ENCODE results near the gene LYPD1. TPM values are rescaled to one million over a fixed set of nuclear protein-coding genes. Genes with fewer than 3 reads are reported as not detected.

Gene LYPD1
- total and polyA plus RNA-seq, 8 donors = 0.53 to 5.6 (median 1.3) TPM

GRCh38 chr2:132606649-132607048 is 63.4 kb downstream of the LYPD1 start:
- Histone ChIP-seq H3K9me3 (no peaks in the 10 kb centered on the region), H3K4me3 (no peak overlapping the region), H3K27me3 (no peaks in the 10 kb centered on the region), H3K27ac (no peak overlapping the region), H3K36me3 (no peaks in the 10 kb centered on the region), H3K4me1 (no peaks in the 10 kb centered on the region)
- ATAC-seq (no peak), DNase-seq (no peak)
- intact Hi-C loops (cut with DNase I) = no loop called here
- TF ChIP-seq, protein P1, sequence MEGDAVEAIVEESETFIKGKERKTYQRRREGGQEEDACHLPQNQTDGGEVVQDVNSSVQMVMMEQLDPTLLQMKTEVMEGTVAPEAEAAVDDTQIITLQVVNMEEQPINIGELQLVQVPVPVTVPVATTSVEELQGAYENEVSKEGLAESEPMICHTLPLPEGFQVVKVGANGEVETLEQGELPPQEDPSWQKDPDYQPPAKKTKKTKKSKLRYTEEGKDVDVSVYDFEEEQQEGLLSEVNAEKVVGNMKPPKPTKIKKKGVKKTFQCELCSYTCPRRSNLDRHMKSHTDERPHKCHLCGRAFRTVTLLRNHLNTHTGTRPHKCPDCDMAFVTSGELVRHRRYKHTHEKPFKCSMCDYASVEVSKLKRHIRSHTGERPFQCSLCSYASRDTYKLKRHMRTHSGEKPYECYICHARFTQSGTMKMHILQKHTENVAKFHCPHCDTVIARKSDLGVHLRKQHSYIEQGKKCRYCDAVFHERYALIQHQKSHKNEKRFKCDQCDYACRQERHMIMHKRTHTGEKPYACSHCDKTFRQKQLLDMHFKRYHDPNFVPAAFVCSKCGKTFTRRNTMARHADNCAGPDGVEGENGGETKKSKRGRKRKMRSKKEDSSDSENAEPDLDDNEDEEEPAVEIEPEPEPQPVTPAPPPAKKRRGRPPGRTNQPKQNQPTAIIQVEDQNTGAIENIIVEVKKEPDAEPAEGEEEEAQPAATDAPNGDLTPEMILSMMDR (IDR thresholded peaks at IDR 0.05) = no peak

DNA sequence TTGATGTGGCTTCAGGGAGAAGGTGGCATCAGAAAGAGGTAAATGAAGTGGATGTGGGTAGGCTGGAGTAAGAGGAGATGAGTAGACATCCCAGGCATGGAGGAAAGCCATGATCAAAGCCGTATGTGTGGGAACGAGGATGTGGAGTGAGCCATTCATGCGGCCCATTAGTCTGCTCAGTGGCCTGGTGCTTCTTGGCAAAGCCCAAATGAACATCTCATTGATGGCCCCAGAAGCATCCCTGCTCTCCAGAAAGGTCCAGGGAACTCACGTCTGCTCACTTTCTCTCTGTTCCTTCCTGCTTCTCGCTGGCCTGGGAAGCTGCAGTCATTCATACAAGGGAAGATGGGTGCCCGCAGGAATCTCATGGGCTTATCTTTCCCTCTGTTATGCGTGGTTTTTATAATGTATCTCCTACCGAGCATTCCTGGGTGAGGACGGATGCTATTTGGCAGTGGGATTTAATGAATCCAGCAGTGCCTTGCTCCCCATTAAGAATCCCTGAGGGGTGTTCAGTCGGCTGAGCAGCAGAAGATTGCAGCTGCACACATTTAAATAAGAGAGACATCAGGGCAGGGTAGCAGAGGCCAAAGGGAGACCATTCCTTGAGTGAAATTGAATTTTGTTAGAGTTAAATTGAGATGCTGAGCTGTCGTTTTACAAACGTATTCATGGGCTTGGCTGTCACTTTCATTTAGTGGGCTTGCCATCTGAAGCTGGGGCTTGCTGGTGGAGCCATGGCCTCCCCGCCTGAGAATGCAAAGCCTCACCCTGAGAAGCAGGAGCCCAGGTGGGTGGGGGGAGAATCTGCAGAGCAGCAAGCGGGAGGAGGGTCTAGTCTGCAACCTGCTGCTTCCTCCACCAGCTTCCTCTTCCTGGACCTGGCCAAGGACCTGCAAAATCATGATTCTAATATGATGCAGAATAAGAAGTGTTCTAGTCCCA is 64.5 kb downstream of the LYPD1 start:
- Histone ChIP-seq H3K27ac (no peak overlapping the region), H3K4me1 (no peaks in the 10 kb centered on the region), H3K36me3 (no peaks in the 10 kb centered on the region), H3K9me3 (no peaks in the 10 kb centered on the region), H3K4me3 (no peak overlapping the region), H3K27me3 (no peaks in the 10 kb centered on the region)
- DNase-seq (no peak), ATAC-seq (no peak)
- intact Hi-C loops (cut with DNase I) = no loop called here
- TF ChIP-seq, protein P1 (IDR thresholded peaks at IDR 0.05) = no peak

DNA sequence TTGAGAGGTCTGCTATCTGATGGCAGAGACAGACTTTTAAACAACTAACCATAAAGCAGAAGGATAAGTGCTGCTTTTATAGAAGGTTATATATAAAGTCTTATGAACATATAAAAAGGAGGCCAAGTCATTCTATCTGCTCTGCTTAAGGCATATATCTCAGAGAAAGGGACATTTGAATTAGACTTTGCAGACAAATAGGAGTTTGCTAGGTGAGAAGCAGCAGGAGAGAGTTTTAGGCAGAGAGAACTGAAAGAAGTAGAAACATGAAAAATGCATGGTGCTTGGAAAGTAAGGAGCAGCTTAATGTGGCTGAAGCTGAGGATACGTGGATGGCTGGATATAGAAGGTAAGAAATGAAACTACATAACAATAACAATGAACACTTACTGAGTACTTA is 65.4 kb downstream of the LYPD1 start:
- H3K9me3 ChIP-seq = no peaks in the 10 kb centered on the region
- intact Hi-C loops (cut with DNase I) = no loop called here
- no peaks in the 10 kb centered on the region for H3K4me1 ChIP-seq
- no peaks in the 10 kb centered on the region for H3K27me3 ChIP-seq
- TF ChIP-seq, protein P1 (IDR thresholded peaks at IDR 0.05) = no peak
- no peak for DNase-seq
- ATAC-seq = no peak
- H3K4me3 ChIP-seq = no peak overlapping the region
- H3K36me3 ChIP-seq = no peaks in the 10 kb centered on the region
- H3K27ac ChIP-seq = no peak overlapping the region

- intact Hi-C loops (cut with DNase I) = no loop called here
- TF ChIP-seq, protein P1 (IDR thresholded peaks at IDR 0.05) = no peak
- peaks cover 0 to 3% of the 10 kb centered on the region in 2 donors for H3K9me3 ChIP-seq
- no peaks in the 10 kb centered on the region for H3K36me3 ChIP-seq
- H3K27me3 ChIP-seq = peaks cover 0 to 4% of the 10 kb centered on the region in 2 donors
- no peak for ATAC-seq
- no peak for DNase-seq
- H3K27ac ChIP-seq = no peak overlapping the region
- H3K4me3 ChIP-seq = no peak overlapping the region
- no peaks in the 10 kb centered on the region for H3K4me1 ChIP-seq
Observed at GRCh38 chr2:132599556-132599955, 70.4 kb downstream of the LYPD1 start.

DNA sequence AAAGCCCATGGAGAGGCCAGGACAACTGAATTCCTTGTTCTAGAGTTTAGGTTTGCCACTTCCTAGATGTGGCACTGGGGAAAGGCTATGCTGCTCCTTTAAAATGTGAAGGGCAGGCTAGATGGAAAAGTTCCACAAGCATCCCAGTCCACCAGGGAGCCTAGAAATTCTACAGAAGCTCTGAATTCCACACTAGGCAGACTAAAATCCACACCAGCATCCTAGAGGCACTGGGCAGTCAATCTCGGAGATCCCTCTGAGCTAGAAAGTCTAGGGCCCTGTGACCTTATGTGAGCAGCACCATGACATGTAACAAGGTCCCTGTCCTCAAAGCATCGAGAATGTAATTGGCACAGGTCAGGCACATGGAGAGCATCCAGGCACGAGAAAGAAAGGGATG is 71.5 kb downstream of the LYPD1 start:
- ATAC-seq (no peak), DNase-seq (no peak)
- no peak overlapping the region for H3K27ac ChIP-seq
- intact Hi-C loops (cut with DNase I) = no loop called here
- no peaks in the 10 kb centered on the region for H3K36me3 ChIP-seq
- TF ChIP-seq, protein P1 (IDR thresholded peaks at IDR 0.05) = no peak
- H3K9me3 ChIP-seq = peaks cover 0 to 3% of the 10 kb centered on the region in 2 donors
- H3K27me3 ChIP-seq = peaks cover 0 to 4% of the 10 kb centered on the region in 2 donors
- H3K4me1 ChIP-seq = no peaks in the 10 kb centered on the region
- no peak overlapping the region for H3K4me3 ChIP-seq
